K562 (cell line): Measurements from ENCODE around the gene STOML3. TPM values are rescaled to one million over a fixed set of nuclear protein-coding genes. Genes with fewer than 3 reads are reported as not detected.

Experiments
- ATAC-seq: fragments of 200-7000 bp; cut with Tn5 transposase; 3 replicates; pipeline ENCODE4 v1.9.1; 2020; ENCODE audit warnings: moderate library complexity
- Bru-seq: library from RNA; stranded (reverse); fragments of 400-500 nt; gene quantifications from one replicate; lab custom pipeline; 2021; lab: Mats Ljungman, UMichigan
- BruChase-seq, 2 experiments: library from RNA; stranded (reverse); fragments of 400-500 nt; gene quantifications; one replicate each; lab custom pipeline; 2021; lab: Mats Ljungman, UMichigan
- BruUV-seq: library from RNA; stranded (reverse); fragments of 400-500 nt; replicated peaks from 2 replicates; lab custom pipeline; 2021; lab: Mats Ljungman, UMichigan
- CTCF ChIA-PET: fragments of 300-600 bp; formaldehyde crosslinking; extraction: SDS; loops from one replicate; lab custom pipeline; 2021; ENCODE audit warnings: low intra/inter-chr PET ratio; lab: Yijun Ruan, JAX
- POLR2A ChIA-PET: fragments of 300-600, 350-650 bp; sonication (Branson Sonifier 250); formaldehyde crosslinking; extraction: SDS; loops from one replicate; lab custom pipeline; 2021; ENCODE audit warnings: antibody characterized with exemption, inconsistent platforms; lab: Yijun Ruan, JAX
- DNase-seq, 4 experiments: peaks; one replicate each; pipeline versions ENCODE4 v3.0.0 to v3.0.0-alpha.2; 2011 to 2018; ENCODE audit warnings: low spot score in 3 of 4, mixed read lengths in 3 of 4; ENCODE audit errors: extremely low read depth in 1 of 4
- FAIRE-seq: peaks from 2 replicates; lab custom pipeline; 2011; peaks lifted over from hg19 to GRCh38; lab: Jason Lieb, UNC
- H2AFZ ChIP-seq: 2 replicates; pipeline ENCODE4 v1.6.0; 2011; ENCODE audit warnings: low read depth, low read length, control low read depth, inconsistent platforms
- H3K27ac ChIP-seq: fragments of 200-600 bp; 3 replicates; pipeline ENCODE4 v1.8.0; 2011; ENCODE audit warnings: low read depth, mild to moderate bottlenecking, control low read depth, inconsistent platforms, low read length, moderate library complexity, mixed read lengths; ENCODE audit errors: extremely low read depth
- H3K27me3 ChIP-seq, 2 experiments: fragments of 300-600 bp in 1 of 2; 2 replicates in 1 of 2; 3 replicates in 1 of 2; pipeline versions ENCODE4 v1.6.0 to v1.8.0; 2011; ENCODE audit warnings: inconsistent platforms in 2 of 2, low read length in 2 of 2, mild to moderate bottlenecking in 1 of 2, mixed read lengths in 1 of 2, moderate library complexity in 1 of 2; ENCODE audit not compliant: control insufficient read depth in 2 of 2, insufficient read depth in 2 of 2
- H3K36me3 ChIP-seq: fragments of 300-600 bp; 3 replicates; pipeline ENCODE4 v1.8.0; 2011; ENCODE audit warnings: mild to moderate bottlenecking, low read length, inconsistent platforms; ENCODE audit not compliant: control insufficient read depth, insufficient read depth
- H3K4me1 ChIP-seq, 2 experiments: fragments of 200-600 bp in 1 of 2; replicated peaks in 1 of 2; 2 replicates in 1 of 2; 3 replicates in 1 of 2; pipeline versions ENCODE4 v1.5.1 to v1.8.0; 2011; ENCODE audit warnings: inconsistent platforms in 2 of 2, low read length in 2 of 2, mild to moderate bottlenecking in 1 of 2, mixed read lengths in 1 of 2, moderate library complexity in 1 of 2; ENCODE audit not compliant: control insufficient read depth in 2 of 2, insufficient read depth in 2 of 2
- H3K4me2 ChIP-seq: 2 replicates; pipeline ENCODE4 v1.6.1; 2011; ENCODE audit warnings: low read length, control low read depth, inconsistent platforms, mixed read lengths; ENCODE audit not compliant: insufficient read depth
- H3K4me3 ChIP-seq: fragments of 200-600 bp; sonication (generic), shearing (Covaris generic); 2 replicates; pipeline ENCODE4 v1.5.1; 2016; ENCODE audit warnings: control low read depth, inconsistent platforms
- H3K79me2 ChIP-seq: fragments of 200-600 bp; 3 replicates; pipeline ENCODE4 v1.8.0; 2011; ENCODE audit warnings: low read length, inconsistent platforms; ENCODE audit not compliant: control insufficient read depth, insufficient read depth
- H3K9ac ChIP-seq, 2 experiments: 2 replicates each; pipeline versions ENCODE4 v1.6.0 to v1.6.1; 2011; ENCODE audit warnings: low read depth in 2 of 2, low read length in 2 of 2, control low read depth in 1 of 2, inconsistent platforms in 1 of 2, mild to moderate bottlenecking in 1 of 2, mixed read lengths in 1 of 2; ENCODE audit not compliant: insufficient read depth in 1 of 2
- H3K9me1 ChIP-seq: one replicate; pipeline ENCODE4 v1.6.0; 2011; ENCODE audit warnings: inconsistent platforms, mild to moderate bottlenecking, low read length, moderate library complexity; ENCODE audit not compliant: control insufficient read depth, insufficient read depth
- H3K9me3 ChIP-seq: replicated peaks from 2 replicates; pipeline ENCODE4 v1.5.1; 2011; ENCODE audit warnings: low read depth, low read length, inconsistent platforms; ENCODE audit not compliant: control insufficient read depth, insufficient read depth
- H4K20me1 ChIP-seq: replicated peaks from 2 replicates; pipeline ENCODE4 v1.6.1; 2011; ENCODE audit warnings: low read length, inconsistent platforms, mixed read lengths; ENCODE audit not compliant: control insufficient read depth, insufficient read depth
- MCM3 ChIP-seq: fragments of 450-650 bp; IDR thresholded peaks from 2 replicates; pipeline ENCODE4 v1.6.1; 2016
- NR2F6 ChIP-seq: fragments of 450-650 bp; formaldehyde crosslinking; IDR thresholded peaks from 2 replicates; pipeline ENCODE4 v1.4.0; 2020; ENCODE audit warnings: mild to moderate bottlenecking
- PCBP1 ChIP-seq: fragments of 200-400 bp; formaldehyde crosslinking; IDR thresholded peaks from 2 replicates; pipeline ENCODE4 v1.6.1; 2018; ENCODE audit warnings: mild to moderate bottlenecking, low read depth, low read length; ENCODE audit not compliant: poor library complexity, severe bottlenecking
- PRMT5 ChIP-seq: sonication (generic); formaldehyde crosslinking; IDR thresholded peaks from 2 replicates; pipeline ENCODE4 v1.5.0; 2020; ENCODE audit warnings: missing genetic modification reagents
- SAFB ChIP-seq: fragments of 200-400 bp; formaldehyde crosslinking; IDR thresholded peaks from 2 replicates; pipeline ENCODE4 v1.6.1; 2017; ENCODE audit warnings: low read depth, low read length, borderline replicate concordance
- TCF7 ChIP-seq: sonication (generic); IDR thresholded peaks from 2 replicates; pipeline ENCODE4 v1.6.1; 2016; ENCODE audit warnings: antibody characterized with exemption, borderline replicate concordance
- TEAD2 ChIP-seq: fragments of 450-650 bp; IDR thresholded peaks from 2 replicates; pipeline ENCODE4 v1.6.1; 2016; ENCODE audit warnings: missing genetic modification characterization, control low read depth, missing compliant biosample characterization
- in situ Hi-C: fragments of 300-500 bp; cut with MboI; formaldehyde crosslinking; loops from 4 replicates; pipeline ENCODE4 v1.15.0; 2018; ENCODE audit warnings: inconsistent platforms, mixed read lengths
- intact Hi-C: fragments of 100-400 bp; cut with micrococcal nuclease; formaldehyde crosslinking; loops from 2 replicates; pipeline ENCODE4 v1.14.2; 2022
- long read RNA-seq, 3 experiments: library from polyadenylated mRNA in 2 of 3; library from RNA in 1 of 3; unstranded in 2 of 3; stranded (forward) in 1 of 3; transcript quantifications; one replicate each; pipeline ENCODE4 v2.0.0, GENCODE V29; 2019 to 2022
- polyA minus RNA-seq, 3 experiments: library from RNA; depleted of rRNA, polyadenylated mRNA; stranded (reverse); fragments of >200 nt; gene quantifications; 2 replicates each; pipeline ENCODE4 v1.2.3, GENCODE V29; 2011
- polyA plus RNA-seq, 8 experiments: library from polyadenylated mRNA; depleted of rRNA in 4 of 8; stranded (reverse) in 5 of 8; unstranded in 3 of 8; fragments of >200 nt; fragmentation: Nextera tagmentation in 2 of 8; fragmentation: Illumina TruSeq in 1 of 8; extraction: Ambion mirVana in 2 of 8; extraction: Trizol in 1 of 8; gene quantifications; 2 replicates each; pipeline versions ENCODE4 v1.2.1 to v1.2.3, GENCODE V29; 2011 to 2014; ENCODE audit warnings: inconsistent platforms in 1 of 8, missing spikeins in 1 of 8
- total RNA-seq, 7 experiments: library from RNA; depleted of rRNA in 6 of 7; stranded (reverse); fragments of >200 nt in 6 of 7; fragmentation: Illumina TruSeq in 2 of 7; extraction: Trizol in 2 of 7; gene quantifications; 2 replicates each; pipeline versions ENCODE4 v1.2.1 to v1.2.3, GENCODE V29; 2011 to 2021; ENCODE audit warnings: low replicate concordance in 1 of 7
- TF ChIP-seq, protein P1 (sequence below): fragments of 250-450 bp; sonication (Bioruptor Pico); IDR thresholded peaks from 2 replicates; pipeline ENCODE4 v1.8.0; 2021; ENCODE audit warnings: mild to moderate bottlenecking, moderate library complexity
- TF ChIP-seq, protein P2 (sequence below): fragments of 450-650 bp; formaldehyde crosslinking; IDR thresholded peaks from 2 replicates; pipeline ENCODE4 v1.4.0; 2020; ENCODE audit warnings: mild to moderate bottlenecking
- TF ChIP-seq, protein P3 (sequence below): fragments of 250-450 bp; sonication (Bioruptor Pico); IDR thresholded peaks from 2 replicates; pipeline ENCODE4 v1.8.0; 2022; ENCODE audit warnings: moderate library complexity, mild to moderate bottlenecking, inconsistent platforms
- TF ChIP-seq, protein P4 (sequence below): sonication (generic); formaldehyde crosslinking; IDR thresholded peaks from 2 replicates; pipeline ENCODE4 v1.8.0; 2022; ENCODE audit warnings: mild to moderate bottlenecking, missing genetic modification reagents, borderline replicate concordance

The STOML3 gene, protein sequence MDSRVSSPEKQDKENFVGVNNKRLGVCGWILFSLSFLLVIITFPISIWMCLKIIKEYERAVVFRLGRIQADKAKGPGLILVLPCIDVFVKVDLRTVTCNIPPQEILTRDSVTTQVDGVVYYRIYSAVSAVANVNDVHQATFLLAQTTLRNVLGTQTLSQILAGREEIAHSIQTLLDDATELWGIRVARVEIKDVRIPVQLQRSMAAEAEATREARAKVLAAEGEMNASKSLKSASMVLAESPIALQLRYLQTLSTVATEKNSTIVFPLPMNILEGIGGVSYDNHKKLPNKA
- not detected in 2 replicates for total RNA-seq (2011; cell fraction: chromatin; rRNA removed; ENCODE audit: low replicate concordance)
- total RNA-seq (2011; cell fraction: nucleolus; rRNA removed): not detected in 2 replicates
- total RNA-seq (2011; cell fraction: nucleoplasm; rRNA removed): not detected in 2 replicates
- total RNA-seq (2014; rRNA removed) (not detected in 2 replicates), total RNA-seq (2014; rRNA removed; fragmentation: Illumina TruSeq; extraction: Trizol) (not detected in 2 replicates), total RNA-seq (2015; rRNA removed; fragmentation: Illumina TruSeq; extraction: Trizol) (not detected in 2 replicates), total RNA-seq (2021) (not detected in 2 replicates), polyA plus RNA-seq (2011; rRNA removed) (not detected in 2 replicates), polyA plus RNA-seq (2014; fragmentation: Illumina TruSeq; extraction: Trizol) (not detected in 2 replicates), polyA plus RNA-seq (2014; fragmentation: Nextera tagmentation; extraction: Ambion mirVana) (under 1 TPM in 1 of 2 experiments, not detected in 1; 0.04 TPM), polyA plus RNA-seq (2014; rRNA removed) (not detected in 2 replicates), polyA minus RNA-seq (2011; rRNA and poly(A)+ RNA removed) (not detected in 2 replicates), Bru-seq, nascent RNA (percentile 11 among the genes with signal in this experiment), BruChase-seq, experiment 1, labeled RNA remaining after a 2-hour chase (percentile 11 among the genes with signal in this experiment), BruChase-seq, experiment 2, labeled RNA remaining after a 6-hour chase (percentile 15 among the genes with signal in this experiment)
- polyA plus RNA-seq (2011; cell fraction: cytosol; rRNA removed): not detected in 2 replicates
- polyA plus RNA-seq (2011; cell fraction: nucleus; rRNA removed): not detected in 2 replicates
- not detected in 2 replicates for polyA plus RNA-seq (2012)
- not detected in 2 replicates for polyA minus RNA-seq (2011; cell fraction: cytosol; rRNA and poly(A)+ RNA removed)
- not detected in 2 replicates for polyA minus RNA-seq (2011; cell fraction: nucleus; rRNA and poly(A)+ RNA removed)
- long read RNA-seq, experiment 1: 0 reads
- long read RNA-seq, experiment 2: 0 reads
- long read RNA-seq, experiment 3: 0 reads

DNA sequence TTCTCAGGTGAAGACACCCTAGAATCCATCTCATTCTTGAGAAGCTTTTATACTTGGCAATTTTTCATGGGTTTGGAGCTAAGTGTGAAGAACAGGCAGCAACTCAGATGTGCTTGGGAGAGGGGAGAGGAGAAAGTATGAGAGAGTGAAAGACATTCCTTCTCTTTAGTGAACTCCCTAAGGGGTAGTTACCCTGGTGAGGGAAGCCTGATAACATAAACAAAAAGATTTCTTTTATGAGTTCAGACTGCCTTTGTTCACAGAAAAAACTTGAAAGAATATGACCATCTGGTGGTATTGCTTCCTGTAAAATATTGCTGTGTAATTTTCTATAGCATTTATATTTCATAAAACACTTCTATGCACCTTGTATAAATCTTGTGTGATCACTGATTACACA lies at the start of gene STOML3:
Gene STOML3 (minus strand): TSS at position 139 of the 400 bp plus-strand sequence. CDS start 110 bp downstream, at position 29.
- DNase-seq (no peak), ATAC-seq (no peak), FAIRE-seq (no peak)
- H3K27ac ChIP-seq: no peak within 1 kb of the TSS
- H2AFZ ChIP-seq: no peak within 1 kb of the TSS
- no peaks in the 10 kb centered on the region for H3K4me1 ChIP-seq
- H3K9me1 ChIP-seq: no peaks in the 10 kb centered on the region
- no TSS peak for BruUV-seq
- H3K9ac ChIP-seq: no peak within 1 kb of the TSS
- no peaks in the 10 kb centered on the region for H4K20me1 ChIP-seq
- H3K4me2 ChIP-seq: no peak within 1 kb of the TSS
- no peaks in the 10 kb centered on the region for H3K36me3 ChIP-seq
- in situ Hi-C loops: loop anchor here (25.0 kb wide), 1 partner anchor 1697 kb away; no protein-coding TSS in a partner anchor
- H3K9me3 ChIP-seq: no peaks in the 10 kb centered on the region
- H3K27me3 ChIP-seq: no peaks in the 10 kb centered on the region
- CTCF ChIA-PET: no interaction called here
- no peaks in the 10 kb centered on the region for H3K79me2 ChIP-seq
- intact Hi-C loops: no loop called here
- no peak for TF ChIP-seq TEAD2
- TF ChIP-seq PCBP1: no peak
- TF ChIP-seq, protein P1, sequence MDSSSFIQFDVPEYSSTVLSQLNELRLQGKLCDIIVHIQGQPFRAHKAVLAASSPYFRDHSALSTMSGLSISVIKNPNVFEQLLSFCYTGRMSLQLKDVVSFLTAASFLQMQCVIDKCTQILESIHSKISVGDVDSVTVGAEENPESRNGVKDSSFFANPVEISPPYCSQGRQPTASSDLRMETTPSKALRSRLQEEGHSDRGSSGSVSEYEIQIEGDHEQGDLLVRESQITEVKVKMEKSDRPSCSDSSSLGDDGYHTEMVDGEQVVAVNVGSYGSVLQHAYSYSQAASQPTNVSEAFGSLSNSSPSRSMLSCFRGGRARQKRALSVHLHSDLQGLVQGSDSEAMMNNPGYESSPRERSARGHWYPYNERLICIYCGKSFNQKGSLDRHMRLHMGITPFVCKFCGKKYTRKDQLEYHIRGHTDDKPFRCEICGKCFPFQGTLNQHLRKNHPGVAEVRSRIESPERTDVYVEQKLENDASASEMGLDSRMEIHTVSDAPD (CRISPR knock-in tag): no peak
- no peak for TF ChIP-seq MCM3
- TF ChIP-seq TCF7: no peak
- no peak for TF ChIP-seq SAFB
- TF ChIP-seq NR2F6: no peak
- TF ChIP-seq, protein P2, sequence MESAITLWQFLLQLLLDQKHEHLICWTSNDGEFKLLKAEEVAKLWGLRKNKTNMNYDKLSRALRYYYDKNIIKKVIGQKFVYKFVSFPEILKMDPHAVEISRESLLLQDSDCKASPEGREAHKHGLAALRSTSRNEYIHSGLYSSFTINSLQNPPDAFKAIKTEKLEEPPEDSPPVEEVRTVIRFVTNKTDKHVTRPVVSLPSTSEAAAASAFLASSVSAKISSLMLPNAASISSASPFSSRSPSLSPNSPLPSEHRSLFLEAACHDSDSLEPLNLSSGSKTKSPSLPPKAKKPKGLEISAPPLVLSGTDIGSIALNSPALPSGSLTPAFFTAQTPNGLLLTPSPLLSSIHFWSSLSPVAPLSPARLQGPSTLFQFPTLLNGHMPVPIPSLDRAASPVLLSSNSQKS: no peak
- no peak for TF ChIP-seq PRMT5 (CRISPR knock-in tag)
- TF ChIP-seq, protein P3, sequence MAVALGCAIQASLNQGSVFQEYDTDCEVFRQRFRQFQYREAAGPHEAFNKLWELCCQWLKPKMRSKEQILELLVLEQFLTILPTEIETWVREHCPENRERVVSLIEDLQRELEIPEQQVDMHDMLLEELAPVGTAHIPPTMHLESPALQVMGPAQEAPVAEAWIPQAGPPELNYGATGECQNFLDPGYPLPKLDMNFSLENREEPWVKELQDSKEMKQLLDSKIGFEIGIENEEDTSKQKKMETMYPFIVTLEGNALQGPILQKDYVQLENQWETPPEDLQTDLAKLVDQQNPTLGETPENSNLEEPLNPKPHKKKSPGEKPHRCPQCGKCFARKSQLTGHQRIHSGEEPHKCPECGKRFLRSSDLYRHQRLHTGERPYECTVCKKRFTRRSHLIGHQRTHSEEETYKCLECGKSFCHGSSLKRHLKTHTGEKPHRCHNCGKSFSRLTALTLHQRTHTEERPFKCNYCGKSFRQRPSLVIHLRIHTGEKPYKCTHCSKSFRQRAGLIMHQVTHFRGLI (CRISPR knock-in tag): no peak
- TF ChIP-seq, protein P4, sequence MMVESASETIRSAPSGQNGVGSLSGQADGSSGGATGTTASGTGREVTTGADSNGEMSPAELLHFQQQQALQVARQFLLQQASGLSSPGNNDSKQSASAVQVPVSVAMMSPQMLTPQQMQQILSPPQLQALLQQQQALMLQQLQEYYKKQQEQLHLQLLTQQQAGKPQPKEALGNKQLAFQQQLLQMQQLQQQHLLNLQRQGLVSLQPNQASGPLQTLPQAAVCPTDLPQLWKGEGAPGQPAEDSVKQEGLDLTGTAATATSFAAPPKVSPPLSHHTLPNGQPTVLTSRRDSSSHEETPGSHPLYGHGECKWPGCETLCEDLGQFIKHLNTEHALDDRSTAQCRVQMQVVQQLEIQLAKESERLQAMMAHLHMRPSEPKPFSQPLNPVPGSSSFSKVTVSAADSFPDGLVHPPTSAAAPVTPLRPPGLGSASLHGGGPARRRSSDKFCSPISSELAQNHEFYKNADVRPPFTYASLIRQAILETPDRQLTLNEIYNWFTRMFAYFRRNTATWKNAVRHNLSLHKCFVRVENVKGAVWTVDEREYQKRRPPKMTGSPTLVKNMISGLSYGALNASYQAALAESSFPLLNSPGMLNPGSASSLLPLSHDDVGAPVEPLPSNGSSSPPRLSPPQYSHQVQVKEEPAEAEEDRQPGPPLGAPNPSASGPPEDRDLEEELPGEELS (CRISPR knock-in tag): no peak
- POLR2A ChIA-PET: interaction anchor here (0.9 kb wide), 1 partner anchor 8 kb away, joined by 4 read pairs; no protein-coding TSS in a partner anchor
- no peak within 1 kb of the TSS for H3K4me3 ChIP-seq
